PC-3 (cell line): Measurements from ENCODE around the gene ARHGAP26.
"Not testable (repeated sequence)": the region's sequence is repeated elsewhere in the genome, so short reads cannot be mapped to it uniquely, and the experiment has no call there.

Experiments used
- EZH2phosphoT487 ChIP-seq: fragments of 300-600 bp; sonication (generic); IDR thresholded peaks from 2 replicates; pipeline ENCODE4 v1.6.1; 2018; ENCODE audit warnings: mild to moderate bottlenecking, antibody characterized with exemption, low read length, borderline replicate concordance
- TF ChIP-seq, protein P1 (sequence below): fragments of 300-600 bp; sonication (generic); conservative IDR thresholded peaks from 2 replicates; pipeline ENCODE4 v1.5.1; 2017; ENCODE audit warnings: antibody characterized with exemption, low read depth, mild to moderate bottlenecking, low read length

GRCh38 chr5:142952871-142953270 lies 182.7 kb downstream of the ARHGAP26 start:
- TF ChIP-seq, protein P1, sequence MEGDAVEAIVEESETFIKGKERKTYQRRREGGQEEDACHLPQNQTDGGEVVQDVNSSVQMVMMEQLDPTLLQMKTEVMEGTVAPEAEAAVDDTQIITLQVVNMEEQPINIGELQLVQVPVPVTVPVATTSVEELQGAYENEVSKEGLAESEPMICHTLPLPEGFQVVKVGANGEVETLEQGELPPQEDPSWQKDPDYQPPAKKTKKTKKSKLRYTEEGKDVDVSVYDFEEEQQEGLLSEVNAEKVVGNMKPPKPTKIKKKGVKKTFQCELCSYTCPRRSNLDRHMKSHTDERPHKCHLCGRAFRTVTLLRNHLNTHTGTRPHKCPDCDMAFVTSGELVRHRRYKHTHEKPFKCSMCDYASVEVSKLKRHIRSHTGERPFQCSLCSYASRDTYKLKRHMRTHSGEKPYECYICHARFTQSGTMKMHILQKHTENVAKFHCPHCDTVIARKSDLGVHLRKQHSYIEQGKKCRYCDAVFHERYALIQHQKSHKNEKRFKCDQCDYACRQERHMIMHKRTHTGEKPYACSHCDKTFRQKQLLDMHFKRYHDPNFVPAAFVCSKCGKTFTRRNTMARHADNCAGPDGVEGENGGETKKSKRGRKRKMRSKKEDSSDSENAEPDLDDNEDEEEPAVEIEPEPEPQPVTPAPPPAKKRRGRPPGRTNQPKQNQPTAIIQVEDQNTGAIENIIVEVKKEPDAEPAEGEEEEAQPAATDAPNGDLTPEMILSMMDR = not testable (repeated sequence)
- TF ChIP-seq EZH2phosphoT487 = not testable (repeated sequence)
